Liver (tissue), 9 donors: ENCODE data around the gene SLC35F2. TPM values are rescaled to one million over a fixed set of nuclear protein-coding genes. Genes with fewer than 3 reads are reported as not detected.

Source experiments
- DNase-seq: peaks from one replicate; pipeline ENCODE4 v3.0.0-alpha.2; 2017; ENCODE audit warnings: low spot score
- H3K27ac ChIP-seq, 2 donors: one replicate each; pipeline ENCODE4 v1.7.0; 2013; ENCODE audit warnings: inconsistent platforms in 2 of 2, low read length in 2 of 2, control low read depth in 1 of 2, low read depth in 1 of 2, mild to moderate bottlenecking in 1 of 2
- H3K27me3 ChIP-seq, 4 donors: one replicate each; pipeline versions ENCODE4 v1.6.1 to v1.7.0; 2013; ENCODE audit warnings: low read length in 3 of 4, inconsistent platforms in 1 of 4, mild to moderate bottlenecking in 1 of 4, moderate library complexity in 1 of 4; ENCODE audit not compliant: control insufficient read depth in 4 of 4, insufficient read depth in 4 of 4
- H3K36me3 ChIP-seq, 4 donors: one replicate each; pipeline versions ENCODE4 v1.6.1 to v1.7.0; 2013; ENCODE audit warnings: low read length in 3 of 4, mild to moderate bottlenecking in 3 of 4, low read depth in 1 of 4, moderate library complexity in 1 of 4; ENCODE audit not compliant: control insufficient read depth in 4 of 4, insufficient read depth in 3 of 4
- H3K4me1 ChIP-seq, 4 donors: one replicate each; pipeline versions ENCODE4 v1.6.1 to v1.7.0; 2013; ENCODE audit warnings: low read length in 3 of 4, mild to moderate bottlenecking in 3 of 4, moderate library complexity in 1 of 4; ENCODE audit not compliant: control insufficient read depth in 4 of 4, insufficient read depth in 4 of 4
- H3K4me3 ChIP-seq, 3 donors: one replicate each; pipeline versions ENCODE4 v1.6.1 to v1.7.0; 2013; ENCODE audit warnings: low read length in 3 of 3, control low read depth in 1 of 3, low read depth in 1 of 3, mild to moderate bottlenecking in 1 of 3
- H3K9ac ChIP-seq, 2 donors: one replicate each; pipeline ENCODE4 v1.7.0; 2013; ENCODE audit warnings: low read length in 2 of 2, mild to moderate bottlenecking in 2 of 2, moderate library complexity in 2 of 2, control low read depth in 1 of 2, low read depth in 1 of 2
- H3K9me3 ChIP-seq, 4 donors: one replicate each; pipeline versions ENCODE4 v1.6.1 to v1.7.0; 2013; ENCODE audit warnings: low read length in 3 of 4; ENCODE audit not compliant: control insufficient read depth in 4 of 4
- FOXA1 ChIP-seq: IDR thresholded peaks from 2 replicates; pipeline ENCODE4 v1.6.1; 2016; ENCODE audit warnings: antibody characterized with exemption
- FOXA2 ChIP-seq: IDR thresholded peaks from 2 replicates; pipeline ENCODE4 v1.6.1; 2016; ENCODE audit warnings: antibody characterized with exemption
- GABPA ChIP-seq, 2 donors: IDR thresholded peaks in 1 of 2; conservative IDR thresholded peaks in 1 of 2; 2 replicates each; pipeline ENCODE4 v1.6.1; 2016; ENCODE audit warnings: antibody characterized with exemption in 2 of 2, mild to moderate bottlenecking in 1 of 2, moderate library complexity in 1 of 2
- HNF4A ChIP-seq, 2 donors: conservative IDR thresholded peaks; 2 replicates each; pipeline ENCODE4 v1.6.1; 2016; ENCODE audit warnings: antibody characterized with exemption in 2 of 2, mild to moderate bottlenecking in 2 of 2
- HNF4G ChIP-seq: IDR thresholded peaks from 2 replicates; pipeline ENCODE4 v1.6.1; 2016; ENCODE audit warnings: antibody characterized with exemption
- JUND ChIP-seq, 2 donors: IDR thresholded peaks; 2 replicates each; pipeline ENCODE4 v1.6.1; 2016; ENCODE audit warnings: antibody characterized with exemption in 2 of 2
- NR2F2 ChIP-seq: IDR thresholded peaks from 2 replicates; pipeline ENCODE4 v1.6.1; 2016; ENCODE audit warnings: antibody characterized with exemption
- SP1 ChIP-seq: IDR thresholded peaks from 2 replicates; pipeline ENCODE4 v1.6.1; 2018; ENCODE audit warnings: antibody characterized with exemption, mild to moderate bottlenecking
- TAF1 ChIP-seq: conservative IDR thresholded peaks from 2 replicates; pipeline ENCODE4 v1.6.1; 2016; ENCODE audit warnings: antibody characterized with exemption, mild to moderate bottlenecking
- YY1 ChIP-seq: IDR thresholded peaks from 2 replicates; pipeline ENCODE4 v1.6.1; 2016; ENCODE audit warnings: antibody characterized with exemption, mild to moderate bottlenecking
- WGBS: extraction: QIAGEN DNeasy Blood & Tissue Kit; methylation state at CpG from one replicate; pipeline ENCODE4 v1.1.7; 2013; 5-methylcytosine and 5-hydroxymethylcytosine counted together
- polyA plus RNA-seq, 2 donors: library from polyadenylated mRNA; stranded (reverse) in 1 of 2; unstranded in 1 of 2; fragments of 200-250 nt in 1 of 2; fragments of >200 nt in 1 of 2; fragmentation: Nextera tagmentation in 1 of 2; extraction: Ambion mirVana in 1 of 2; gene quantifications; one replicate each; pipeline versions ENCODE4 v1.2.1 to v1.2.3, GENCODE V29; 2013 to 2015
- total RNA-seq, 2 donors: library from RNA; depleted of rRNA; stranded (reverse); fragments of >200 nt; gene quantifications; one replicate each; pipeline ENCODE4 v1.2.3, GENCODE V29; 2014
- TF ChIP-seq, protein P1 (sequence below): IDR thresholded peaks from 2 replicates; pipeline ENCODE4 v1.6.1; 2016; ENCODE audit warnings: antibody characterized with exemption
- TF ChIP-seq, protein P2 (sequence below): IDR thresholded peaks from 2 replicates; pipeline ENCODE4 v1.6.1; 2016; ENCODE audit warnings: antibody characterized with exemption, mild to moderate bottlenecking
- TF ChIP-seq, protein P3 (sequence below): fragments of 150-350 bp; IDR thresholded peaks from 2 replicates; pipeline ENCODE4 v1.5.1; 2017; ENCODE audit warnings: improper control_type of control experiment, low read depth, low read length; ENCODE audit not compliant: missing input control
- donor health status: healthy.
- donor health status: healthy.
- donor health status: healthy.
- donor health status: healthy.
- donor health status: healthy.

SLC35F2 gene
- total and polyA plus RNA-seq, 4 donors: 0.14 to 1.4 (median 0.56) TPM

- no peak overlapping the region for H3K27ac ChIP-seq
- no peak for DNase-seq
- no peak overlapping the region for H3K4me3 ChIP-seq
- WGBS: 87% methylated on average over 1 of the region's 1 CpG
- H3K9me3 ChIP-seq: no peaks in the 10 kb centered on the region
- no peaks in the 10 kb centered on the region for H3K27me3 ChIP-seq
- no peaks in the 10 kb centered on the region for H3K4me1 ChIP-seq
- no peak overlapping the region for H3K9ac ChIP-seq
- TF ChIP-seq SP1: no peak
- TF ChIP-seq FOXA2: no peak
- TF ChIP-seq NR2F2: no peak
- TF ChIP-seq, protein P1, sequence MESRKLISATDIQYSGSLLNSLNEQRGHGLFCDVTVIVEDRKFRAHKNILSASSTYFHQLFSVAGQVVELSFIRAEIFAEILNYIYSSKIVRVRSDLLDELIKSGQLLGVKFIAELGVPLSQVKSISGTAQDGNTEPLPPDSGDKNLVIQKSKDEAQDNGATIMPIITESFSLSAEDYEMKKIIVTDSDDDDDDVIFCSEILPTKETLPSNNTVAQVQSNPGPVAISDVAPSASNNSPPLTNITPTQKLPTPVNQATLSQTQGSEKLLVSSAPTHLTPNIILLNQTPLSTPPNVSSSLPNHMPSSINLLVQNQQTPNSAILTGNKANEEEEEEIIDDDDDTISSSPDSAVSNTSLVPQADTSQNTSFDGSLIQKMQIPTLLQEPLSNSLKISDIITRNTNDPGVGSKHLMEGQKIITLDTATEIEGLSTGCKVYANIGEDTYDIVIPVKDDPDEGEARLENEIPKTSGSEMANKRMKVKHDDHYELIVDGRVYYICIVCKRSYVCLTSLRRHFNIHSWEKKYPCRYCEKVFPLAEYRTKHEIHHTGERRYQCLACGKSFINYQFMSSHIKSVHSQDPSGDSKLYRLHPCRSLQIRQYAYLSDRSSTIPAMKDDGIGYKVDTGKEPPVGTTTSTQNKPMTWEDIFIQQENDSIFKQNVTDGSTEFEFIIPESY: no peak
- TF ChIP-seq FOXA1: no peak
- no peak for TF ChIP-seq HNF4G
- no peak for TF ChIP-seq GABPA (IDR thresholded peaks at IDR 0.05 in 1 of 2, conservative IDR thresholded peaks at IDR 0.05 in 1 of 2)
- TF ChIP-seq, protein P2, sequence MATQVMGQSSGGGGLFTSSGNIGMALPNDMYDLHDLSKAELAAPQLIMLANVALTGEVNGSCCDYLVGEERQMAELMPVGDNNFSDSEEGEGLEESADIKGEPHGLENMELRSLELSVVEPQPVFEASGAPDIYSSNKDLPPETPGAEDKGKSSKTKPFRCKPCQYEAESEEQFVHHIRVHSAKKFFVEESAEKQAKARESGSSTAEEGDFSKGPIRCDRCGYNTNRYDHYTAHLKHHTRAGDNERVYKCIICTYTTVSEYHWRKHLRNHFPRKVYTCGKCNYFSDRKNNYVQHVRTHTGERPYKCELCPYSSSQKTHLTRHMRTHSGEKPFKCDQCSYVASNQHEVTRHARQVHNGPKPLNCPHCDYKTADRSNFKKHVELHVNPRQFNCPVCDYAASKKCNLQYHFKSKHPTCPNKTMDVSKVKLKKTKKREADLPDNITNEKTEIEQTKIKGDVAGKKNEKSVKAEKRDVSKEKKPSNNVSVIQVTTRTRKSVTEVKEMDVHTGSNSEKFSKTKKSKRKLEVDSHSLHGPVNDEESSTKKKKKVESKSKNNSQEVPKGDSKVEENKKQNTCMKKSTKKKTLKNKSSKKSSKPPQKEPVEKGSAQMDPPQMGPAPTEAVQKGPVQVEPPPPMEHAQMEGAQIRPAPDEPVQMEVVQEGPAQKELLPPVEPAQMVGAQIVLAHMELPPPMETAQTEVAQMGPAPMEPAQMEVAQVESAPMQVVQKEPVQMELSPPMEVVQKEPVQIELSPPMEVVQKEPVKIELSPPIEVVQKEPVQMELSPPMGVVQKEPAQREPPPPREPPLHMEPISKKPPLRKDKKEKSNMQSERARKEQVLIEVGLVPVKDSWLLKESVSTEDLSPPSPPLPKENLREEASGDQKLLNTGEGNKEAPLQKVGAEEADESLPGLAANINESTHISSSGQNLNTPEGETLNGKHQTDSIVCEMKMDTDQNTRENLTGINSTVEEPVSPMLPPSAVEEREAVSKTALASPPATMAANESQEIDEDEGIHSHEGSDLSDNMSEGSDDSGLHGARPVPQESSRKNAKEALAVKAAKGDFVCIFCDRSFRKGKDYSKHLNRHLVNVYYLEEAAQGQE: no peak
- TF ChIP-seq, protein P3, sequence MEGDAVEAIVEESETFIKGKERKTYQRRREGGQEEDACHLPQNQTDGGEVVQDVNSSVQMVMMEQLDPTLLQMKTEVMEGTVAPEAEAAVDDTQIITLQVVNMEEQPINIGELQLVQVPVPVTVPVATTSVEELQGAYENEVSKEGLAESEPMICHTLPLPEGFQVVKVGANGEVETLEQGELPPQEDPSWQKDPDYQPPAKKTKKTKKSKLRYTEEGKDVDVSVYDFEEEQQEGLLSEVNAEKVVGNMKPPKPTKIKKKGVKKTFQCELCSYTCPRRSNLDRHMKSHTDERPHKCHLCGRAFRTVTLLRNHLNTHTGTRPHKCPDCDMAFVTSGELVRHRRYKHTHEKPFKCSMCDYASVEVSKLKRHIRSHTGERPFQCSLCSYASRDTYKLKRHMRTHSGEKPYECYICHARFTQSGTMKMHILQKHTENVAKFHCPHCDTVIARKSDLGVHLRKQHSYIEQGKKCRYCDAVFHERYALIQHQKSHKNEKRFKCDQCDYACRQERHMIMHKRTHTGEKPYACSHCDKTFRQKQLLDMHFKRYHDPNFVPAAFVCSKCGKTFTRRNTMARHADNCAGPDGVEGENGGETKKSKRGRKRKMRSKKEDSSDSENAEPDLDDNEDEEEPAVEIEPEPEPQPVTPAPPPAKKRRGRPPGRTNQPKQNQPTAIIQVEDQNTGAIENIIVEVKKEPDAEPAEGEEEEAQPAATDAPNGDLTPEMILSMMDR: no peak
- TF ChIP-seq TAF1: no peak
- TF ChIP-seq YY1: no peak
- TF ChIP-seq HNF4A (conservative IDR thresholded peaks at IDR 0.05): no peak
- TF ChIP-seq JUND (IDR thresholded peaks at IDR 0.05): no peak
- no peaks in the 10 kb centered on the region for H3K36me3 ChIP-seq
Measured at GRCh38 chr11:107757661-107758060, 100.9 kb downstream of the SLC35F2 start.

GRCh38 chr11:107756553-107756952, 102.0 kb downstream of the SLC35F2 start:
- no peaks in the 10 kb centered on the region for H3K4me1 ChIP-seq
- no peak overlapping the region for H3K27ac ChIP-seq
- H3K4me3 ChIP-seq: no peak overlapping the region
- 69% methylated on average over 1 of the region's 1 CpG for WGBS
- TF ChIP-seq, protein P3: no peak
- no peaks in the 10 kb centered on the region for H3K27me3 ChIP-seq
- H3K9ac ChIP-seq: no peak overlapping the region
- H3K9me3 ChIP-seq: no peaks in the 10 kb centered on the region
- DNase-seq: no peak
- H3K36me3 ChIP-seq: no peaks in the 10 kb centered on the region
